ENCODE data around the gene PDX1. TPM values are rescaled to one million over a fixed set of nuclear protein-coding genes. Genes with fewer than 3 reads are reported as not detected.

The PDX1 gene
- total and polyA plus RNA-seq, 8 donors, result not detected

DNA sequence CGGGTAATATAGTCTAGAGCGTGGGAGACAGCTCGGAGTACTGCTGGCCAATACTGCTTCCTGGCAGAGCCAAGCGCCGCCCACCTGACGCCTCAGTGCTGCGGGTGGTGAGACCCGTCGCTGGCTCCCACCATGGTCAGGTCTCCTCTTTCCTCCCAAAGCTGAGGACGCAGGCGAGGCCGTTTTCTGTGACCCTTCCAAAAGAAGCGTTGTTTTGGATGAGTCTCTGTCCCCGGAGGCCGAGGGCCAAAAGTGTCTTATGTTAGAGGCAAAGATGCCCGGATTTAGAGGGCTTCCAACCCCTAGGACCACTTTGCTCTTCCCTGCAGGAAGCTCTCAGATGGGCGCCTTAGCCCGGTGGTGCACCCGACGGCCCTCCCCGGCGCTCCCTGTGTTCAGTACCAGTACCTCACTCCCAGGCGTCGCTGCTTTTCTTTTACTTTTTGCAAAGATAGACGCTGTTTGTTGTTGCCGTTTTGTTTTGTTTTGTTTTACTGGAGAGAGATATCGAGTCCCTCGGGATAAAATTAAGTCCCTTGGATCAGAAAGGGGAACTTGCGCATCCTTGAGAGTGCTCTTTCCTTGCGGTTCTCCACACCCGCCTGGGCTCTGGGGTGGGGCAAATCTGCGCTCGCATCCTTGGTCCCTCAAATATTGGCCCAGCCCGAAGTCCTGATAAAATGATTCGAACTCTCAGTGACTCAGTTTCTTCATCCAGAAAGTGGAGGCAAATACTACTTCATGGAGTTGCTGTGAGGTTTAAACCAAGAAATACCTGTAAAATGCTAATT, 7.0 kb downstream of the PDX1 start:
- H3K36me3 ChIP-seq, result no peaks in the 10 kb centered on the region
- no peaks in the 10 kb centered on the region for H3K4me1 ChIP-seq
- ATAC-seq, result no peak
- TF ChIP-seq, protein P1, sequence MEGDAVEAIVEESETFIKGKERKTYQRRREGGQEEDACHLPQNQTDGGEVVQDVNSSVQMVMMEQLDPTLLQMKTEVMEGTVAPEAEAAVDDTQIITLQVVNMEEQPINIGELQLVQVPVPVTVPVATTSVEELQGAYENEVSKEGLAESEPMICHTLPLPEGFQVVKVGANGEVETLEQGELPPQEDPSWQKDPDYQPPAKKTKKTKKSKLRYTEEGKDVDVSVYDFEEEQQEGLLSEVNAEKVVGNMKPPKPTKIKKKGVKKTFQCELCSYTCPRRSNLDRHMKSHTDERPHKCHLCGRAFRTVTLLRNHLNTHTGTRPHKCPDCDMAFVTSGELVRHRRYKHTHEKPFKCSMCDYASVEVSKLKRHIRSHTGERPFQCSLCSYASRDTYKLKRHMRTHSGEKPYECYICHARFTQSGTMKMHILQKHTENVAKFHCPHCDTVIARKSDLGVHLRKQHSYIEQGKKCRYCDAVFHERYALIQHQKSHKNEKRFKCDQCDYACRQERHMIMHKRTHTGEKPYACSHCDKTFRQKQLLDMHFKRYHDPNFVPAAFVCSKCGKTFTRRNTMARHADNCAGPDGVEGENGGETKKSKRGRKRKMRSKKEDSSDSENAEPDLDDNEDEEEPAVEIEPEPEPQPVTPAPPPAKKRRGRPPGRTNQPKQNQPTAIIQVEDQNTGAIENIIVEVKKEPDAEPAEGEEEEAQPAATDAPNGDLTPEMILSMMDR (IDR thresholded peaks at IDR 0.05), result no peak
- H3K4me3 ChIP-seq, result no peak overlapping the region
- intact Hi-C loops (cut with DNase I), result no loop called here
- H3K27me3 ChIP-seq, result peaks cover 97 to 100% of the 10 kb centered on the region in 2 donors
- no peaks in the 10 kb centered on the region for H3K9me3 ChIP-seq
- no peak overlapping the region for H3K27ac ChIP-seq
- no peak for DNase-seq

DNA sequence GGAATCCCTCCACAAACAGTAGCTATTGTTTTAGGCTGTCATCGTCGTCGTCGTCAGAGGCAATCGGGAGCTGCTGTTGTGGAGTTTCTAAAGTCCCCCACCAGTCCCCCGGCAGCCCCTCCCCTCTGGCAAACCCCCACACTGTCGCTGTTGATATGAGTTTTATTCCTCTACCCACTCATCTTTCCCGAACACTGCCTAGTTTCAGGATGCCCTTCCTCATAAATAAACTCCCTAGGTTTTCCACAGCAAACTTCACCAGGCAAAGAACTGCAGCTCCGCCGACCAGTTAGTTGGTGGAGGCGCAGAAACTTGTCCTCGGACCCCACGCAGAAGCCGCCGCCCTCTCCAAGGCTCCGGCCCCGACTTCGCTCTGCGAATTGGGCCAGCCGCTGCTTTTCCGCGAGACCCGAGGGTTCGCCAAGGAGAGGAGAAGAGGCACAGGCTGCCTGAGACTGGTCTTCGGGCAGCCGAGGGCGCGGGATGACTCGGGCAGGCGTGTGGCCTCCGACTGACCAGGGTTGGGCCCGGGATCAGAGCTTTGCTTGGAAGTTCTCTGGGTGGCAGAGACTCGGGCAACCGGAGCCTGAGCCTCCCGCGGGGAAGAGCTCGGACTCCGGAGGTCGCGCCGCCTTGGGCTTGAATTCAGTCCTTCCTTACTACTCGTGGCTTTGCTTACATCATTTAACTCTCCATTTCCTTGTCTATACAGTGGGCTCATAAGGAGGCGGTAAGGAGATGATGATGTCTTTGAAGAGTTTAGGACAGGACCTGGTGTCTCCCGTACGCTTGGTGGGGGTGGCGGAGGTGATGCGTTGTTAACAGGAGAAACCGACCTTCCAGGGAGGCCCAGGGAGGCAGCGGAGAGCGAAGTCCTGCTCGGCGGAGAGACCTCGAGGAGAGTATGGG, 7.9 kb downstream of the PDX1 start:
- intact Hi-C loops (cut with DNase I), result no loop called here
- ATAC-seq, result no peak
- Histone ChIP-seq H3K9me3 (no peaks in the 10 kb centered on the region), H3K27ac (no peak overlapping the region), H3K36me3 (no peaks in the 10 kb centered on the region), H3K4me3 (no peak overlapping the region), H3K4me1 (no peaks in the 10 kb centered on the region), H3K27me3 (peaks cover 89 to 100% of the 10 kb centered on the region in 2 donors)
- TF ChIP-seq, protein P1 (IDR thresholded peaks at IDR 0.05), result no peak
- DNase-seq, result no peak

DNA sequence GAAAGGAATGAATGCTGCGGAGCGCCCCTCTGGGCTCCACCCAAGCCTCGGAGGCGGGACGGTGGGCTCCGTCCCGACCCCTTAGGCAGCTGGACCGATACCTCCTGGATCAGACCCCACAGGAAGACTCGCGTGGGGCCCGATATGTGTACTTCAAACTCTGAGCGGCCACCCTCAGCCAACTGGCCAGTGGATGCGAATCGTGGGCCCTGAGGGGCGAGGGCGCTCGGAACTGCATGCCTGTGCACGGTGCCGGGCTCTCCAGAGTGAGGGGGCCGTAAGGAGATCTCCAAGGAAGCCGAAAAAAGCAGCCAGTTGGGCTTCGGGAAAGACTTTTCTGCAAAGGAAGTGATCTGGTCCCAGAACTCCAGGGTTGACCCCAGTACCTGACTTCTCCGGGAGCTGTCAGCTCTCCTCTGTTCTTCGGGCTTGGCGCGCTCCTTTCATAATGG, 8.6 kb downstream of the PDX1 start:
- no peaks in the 10 kb centered on the region for H3K9me3 ChIP-seq
- no peak overlapping the region for H3K4me3 ChIP-seq
- H3K36me3 ChIP-seq, result no peaks in the 10 kb centered on the region
- intact Hi-C loops (cut with DNase I), result no loop called here
- TF ChIP-seq, protein P1 (IDR thresholded peaks at IDR 0.05), result no peak
- no peaks in the 10 kb centered on the region for H3K4me1 ChIP-seq
- no peak overlapping the region for H3K27ac ChIP-seq
- DNase-seq, result no peak
- no peak for ATAC-seq
- peaks cover 82 to 100% of the 10 kb centered on the region in 2 donors for H3K27me3 ChIP-seq

DNA sequence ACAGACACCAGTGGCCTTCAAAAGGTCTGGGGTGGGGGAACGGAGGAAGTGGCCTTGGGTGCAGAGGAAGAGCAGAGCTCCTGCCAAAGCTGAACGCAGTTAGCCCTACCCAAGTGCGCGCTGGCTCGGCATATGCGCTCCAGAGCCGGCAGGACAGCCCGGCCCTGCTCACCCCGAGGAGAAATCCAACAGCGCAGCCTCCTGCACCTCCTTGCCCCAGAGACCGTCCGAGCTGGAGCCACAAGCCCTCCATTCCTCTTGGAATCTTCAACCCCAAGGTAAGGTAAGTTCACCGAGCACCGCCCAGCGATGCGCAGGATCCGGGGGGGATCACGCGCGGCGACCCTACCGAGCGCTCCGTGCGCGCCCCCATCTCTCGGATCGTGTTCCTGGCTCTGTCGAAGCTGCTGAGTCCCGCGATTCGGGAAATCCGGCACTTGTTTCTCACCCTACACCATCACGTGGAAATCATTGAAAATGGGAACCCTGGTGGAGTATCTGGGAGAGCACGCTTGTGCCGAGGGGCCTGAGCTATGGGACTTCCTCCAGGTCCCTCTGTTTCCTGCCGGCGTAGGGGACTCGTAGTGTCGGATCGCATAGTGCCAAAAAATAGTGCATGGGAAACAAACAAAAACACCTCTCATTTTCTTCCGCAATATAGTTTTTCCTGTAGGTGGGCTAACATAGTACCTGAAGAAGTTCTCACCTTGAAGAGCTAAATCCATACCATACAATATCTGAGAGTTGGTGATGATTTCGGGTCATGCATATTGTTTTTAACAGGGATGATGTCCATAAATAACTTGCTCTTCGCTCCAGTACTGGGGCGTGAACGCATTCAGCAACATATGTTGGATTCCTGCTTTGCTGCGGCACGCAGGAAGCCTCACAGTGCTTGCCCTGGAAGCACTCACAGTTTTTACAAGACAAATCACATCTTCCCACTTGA, 9.3 kb downstream of the PDX1 start:
- no peaks in the 10 kb centered on the region for H3K9me3 ChIP-seq
- no peak overlapping the region for H3K4me3 ChIP-seq
- DNase-seq (no peak), ATAC-seq (no peak)
- TF ChIP-seq, protein P1 (IDR thresholded peaks at IDR 0.05), result no peak
- intact Hi-C loops (cut with DNase I), result no loop called here
- H3K36me3 ChIP-seq, result no peaks in the 10 kb centered on the region
- no peaks in the 10 kb centered on the region for H3K4me1 ChIP-seq
- H3K27ac ChIP-seq, result no peak overlapping the region
- H3K27me3 ChIP-seq, result peaks cover 75 to 100% of the 10 kb centered on the region in 2 donors
